GM18502 (cell line): Measurements from ENCODE around the gene SPRY1.

Experiments
- ATAC-seq: cut with Tn5 transposase; IDR thresholded peaks from one replicate; pipeline ENCODE4 v1.9.1; 2021; ENCODE audit warnings: mild to moderate bottlenecking; ENCODE audit not compliant: unreplicated experiment, poor library complexity

The SPRY1 gene

GRCh38 chr4:123435246-123436113 lies 38.9 kb downstream of the SPRY1 start:
- no peak for ATAC-seq

GRCh38 chr4:123438031-123438430 lies 41.4 kb downstream of the SPRY1 start:
- no peak for ATAC-seq

GRCh38 chr4:123443401-123444289 lies 47.0 kb downstream of the SPRY1 start:
- ATAC-seq, result peak; percentile 77

- ATAC-seq, result peak; percentile 91
Observed at GRCh38 chr4:123444290-123444731, 47.7 kb downstream of the SPRY1 start.

GRCh38 chr4:123446865-123447474 lies 50.4 kb downstream of the SPRY1 start:
- ATAC-seq, result no peak

GRCh38 chr4:123449362-123449761 lies 52.8 kb downstream of the SPRY1 start:
- ATAC-seq, result peak; percentile 7

- peak; percentile 92 for ATAC-seq
Observed at GRCh38 chr4:123449780-123450179, 53.2 kb downstream of the SPRY1 start.

- ATAC-seq, result no peak
Observed at GRCh38 chr4:123450393-123450792, 53.8 kb downstream of the SPRY1 start.

- ATAC-seq, result no peak
Observed at GRCh38 chr4:123452616-123453015, 56.0 kb downstream of the SPRY1 start.

GRCh38 chr4:123453061-123453680 lies 56.6 kb downstream of the SPRY1 start:
- ATAC-seq, result no peak
